Thyroid gland (tissue), 4 donors: ENCODE results near the gene CLIP3.

ENCODE experiments used
- POLR2A ChIP-seq, 2 donors: fragments of 450-650 bp; IDR thresholded peaks; one replicate each; pipeline ENCODE4 v1.6.1; 2017; ENCODE audit warnings: antibody characterized with exemption in 2 of 2, mild to moderate bottlenecking in 2 of 2, moderate library complexity in 1 of 2
- TF ChIP-seq, protein P1 (sequence below), 6 experiments: fragments of 200-600 bp in 3 of 6; fragments of 450-650 bp in 3 of 6; sonication (generic) in 3 of 6; IDR thresholded peaks; one replicate each; pipeline ENCODE4 v1.5.1; 2016 to 2019; ENCODE audit warnings: antibody characterized with exemption in 6 of 6, mild to moderate bottlenecking in 2 of 6, inconsistent platforms in 1 of 6, moderate library complexity in 1 of 6

DNA sequence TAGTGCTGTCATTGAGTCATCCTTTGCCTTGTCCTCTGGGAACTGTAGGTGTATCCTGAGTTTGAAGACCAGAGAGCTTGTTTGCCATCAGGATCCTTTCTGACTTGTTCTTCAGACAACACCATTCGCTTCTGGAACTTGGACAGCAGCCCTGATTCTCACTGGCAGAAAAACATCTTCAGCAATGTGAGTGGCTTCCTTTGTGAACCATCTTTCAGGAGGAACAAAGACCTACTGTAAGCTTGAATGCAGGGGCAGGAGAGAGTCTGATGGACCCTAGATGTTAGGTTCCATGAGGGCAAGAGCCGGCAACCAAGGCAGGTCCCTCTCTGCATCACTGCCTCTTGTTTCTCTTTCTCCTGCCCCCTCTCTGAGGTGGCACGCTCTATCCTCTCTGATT is 48.7 kb upstream of the CLIP3 start:
- TF ChIP-seq POLR2A (IDR thresholded peaks at IDR 0.05) = no peak
- TF ChIP-seq, protein P1, sequence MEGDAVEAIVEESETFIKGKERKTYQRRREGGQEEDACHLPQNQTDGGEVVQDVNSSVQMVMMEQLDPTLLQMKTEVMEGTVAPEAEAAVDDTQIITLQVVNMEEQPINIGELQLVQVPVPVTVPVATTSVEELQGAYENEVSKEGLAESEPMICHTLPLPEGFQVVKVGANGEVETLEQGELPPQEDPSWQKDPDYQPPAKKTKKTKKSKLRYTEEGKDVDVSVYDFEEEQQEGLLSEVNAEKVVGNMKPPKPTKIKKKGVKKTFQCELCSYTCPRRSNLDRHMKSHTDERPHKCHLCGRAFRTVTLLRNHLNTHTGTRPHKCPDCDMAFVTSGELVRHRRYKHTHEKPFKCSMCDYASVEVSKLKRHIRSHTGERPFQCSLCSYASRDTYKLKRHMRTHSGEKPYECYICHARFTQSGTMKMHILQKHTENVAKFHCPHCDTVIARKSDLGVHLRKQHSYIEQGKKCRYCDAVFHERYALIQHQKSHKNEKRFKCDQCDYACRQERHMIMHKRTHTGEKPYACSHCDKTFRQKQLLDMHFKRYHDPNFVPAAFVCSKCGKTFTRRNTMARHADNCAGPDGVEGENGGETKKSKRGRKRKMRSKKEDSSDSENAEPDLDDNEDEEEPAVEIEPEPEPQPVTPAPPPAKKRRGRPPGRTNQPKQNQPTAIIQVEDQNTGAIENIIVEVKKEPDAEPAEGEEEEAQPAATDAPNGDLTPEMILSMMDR (IDR thresholded peaks at IDR 0.05) = no peak
